Measurements from ENCODE around the gene ANKLE1.

GRCh38 chr19:17289489-17289888, 7.8 kb downstream of the ANKLE1 start:
- TF ChIP-seq CTCF (conservative IDR thresholded peaks at IDR 0.05 in 1 of 2, IDR thresholded peaks at IDR 0.05 in 1 of 2; ENCODE audit: extremely low read depth in 1 of 2, insufficient read depth in 1 of 2, low read depth in 1 of 2, low read length in 2 of 2) (no peak), EZH2 (IDR thresholded peaks at IDR 0.05; ENCODE audit: borderline replicate concordance, low read length) (no peak)

All from mammary epithelial cell (primary cell).